Natural killer cell (primary cell): ENCODE results near the gene SH3D19. TPM values are rescaled to one million over a fixed set of nuclear protein-coding genes. Genes with fewer than 3 reads are reported as not detected.

Experiments used
- ATAC-seq, 3 donors: fragments of 150-1000 bp in 2 of 3; fragments of 200-7000 bp in 1 of 3; cut with Tn5 transposase; 1 replicate in 1 of 3; 2 replicates in 2 of 3; pipeline ENCODE4 v1.10.0; 2021; ENCODE audit warnings: mild to moderate bottlenecking in 2 of 3, moderate library complexity in 2 of 3
- DNase-seq, 2 donors: peaks; one replicate each; pipeline versions ENCODE4 v3.0.0 to v3.0.0-alpha.2; 2013 to 2021; ENCODE audit warnings: mixed read lengths in 1 of 2
- H3K27ac ChIP-seq: one replicate; pipeline ENCODE4 v1.5.1; 2013; ENCODE audit warnings: mild to moderate bottlenecking, low read length
- H3K27me3 ChIP-seq: one replicate; pipeline ENCODE4 v1.6.1; 2013; ENCODE audit warnings: low read length; ENCODE audit not compliant: control insufficient read depth, insufficient read depth
- H3K36me3 ChIP-seq: one replicate; pipeline ENCODE4 v1.6.1; 2013; ENCODE audit warnings: low read length; ENCODE audit not compliant: control insufficient read depth, insufficient read depth
- H3K4me1 ChIP-seq: one replicate; pipeline ENCODE4 v1.6.1; 2013; ENCODE audit warnings: low read length; ENCODE audit not compliant: control insufficient read depth, insufficient read depth
- H3K4me3 ChIP-seq: one replicate; pipeline ENCODE4 v1.5.1; 2013; ENCODE audit warnings: low read length
- H3K9me3 ChIP-seq: one replicate; pipeline ENCODE4 v1.6.1; 2013; ENCODE audit warnings: low read length; ENCODE audit not compliant: control insufficient read depth, insufficient read depth
- H3K27ac Mint-ChIP-seq, 2 donors: one replicate each; pipeline ENCODE4 v1.8.0; 2022; ENCODE audit warnings: mild to moderate bottlenecking in 2 of 2, mixed read lengths in 2 of 2, moderate library complexity in 1 of 2
- H3K27me3 Mint-ChIP-seq, 2 donors: one replicate each; pipeline ENCODE4 v1.8.0; 2022; ENCODE audit warnings: low read depth in 2 of 2, mixed read lengths in 2 of 2
- H3K36me3 Mint-ChIP-seq: one replicate; pipeline ENCODE4 v1.8.0; 2022; ENCODE audit warnings: mixed read lengths
- H3K4me1 Mint-ChIP-seq, 2 donors: one replicate each; pipeline ENCODE4 v1.8.0; 2022; ENCODE audit warnings: mixed read lengths in 2 of 2
- H3K4me3 Mint-ChIP-seq: one replicate; pipeline ENCODE4 v1.8.0; 2022; ENCODE audit warnings: mild to moderate bottlenecking, moderate library complexity, mixed read lengths
- H3K9me3 Mint-ChIP-seq, 2 donors: one replicate each; pipeline ENCODE4 v1.8.0; 2022; ENCODE audit warnings: mixed read lengths in 2 of 2
- CTCF ChIP-seq: fragments of 200-600 bp; IDR thresholded peaks from one replicate; pipeline ENCODE4 v1.8.0; 2022; ENCODE audit warnings: antibody characterized with exemption
- WGBS: methylation state at CpG from one replicate; pipeline ENCODE4 v1.1.7; 2013; ENCODE audit warnings: missing lambda C conversion rate; ENCODE audit not compliant: insufficient coverage; 5-methylcytosine and 5-hydroxymethylcytosine counted together
- intact Hi-C: fragments of 100-400 bp; cut with micrococcal nuclease; formaldehyde crosslinking; loops from one replicate; pipeline ENCODE4 v1.14.2; 2022
- total RNA-seq, 4 donors: library from RNA; stranded (reverse); fragments of 120-200 nt in 1 of 4; gene quantifications; one replicate each; pipeline versions ENCODE4 v1.2.3 to v1.2.4, GENCODE V29; 2013 to 2022

SH3D19 gene
- total RNA-seq, 3 donors from 2014 or later (not counting 1 experiment from before 2014, with no cell fraction given) = 0.13 TPM; not detected in 2

DNA sequence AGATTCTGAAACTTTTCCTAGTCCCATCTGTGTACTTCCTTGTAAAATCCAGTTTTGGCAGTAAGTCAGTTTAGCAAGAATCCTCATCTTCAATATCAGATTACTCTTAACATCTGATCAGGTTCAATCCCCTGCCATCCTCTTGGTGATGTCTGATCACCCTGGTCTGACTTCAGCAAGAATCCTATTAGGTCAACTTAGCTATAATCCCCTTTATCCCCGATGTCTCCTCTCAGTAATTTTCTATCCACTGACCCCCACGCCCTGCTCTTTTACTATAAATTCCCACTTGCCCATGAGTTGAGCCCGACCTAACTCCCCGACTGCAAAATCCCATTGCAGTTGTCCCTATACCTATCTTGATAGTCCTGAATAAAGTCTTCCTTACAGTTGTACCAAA lies 106.3 kb downstream of the SH3D19 start:
- intact Hi-C loops = no loop called here

DNA sequence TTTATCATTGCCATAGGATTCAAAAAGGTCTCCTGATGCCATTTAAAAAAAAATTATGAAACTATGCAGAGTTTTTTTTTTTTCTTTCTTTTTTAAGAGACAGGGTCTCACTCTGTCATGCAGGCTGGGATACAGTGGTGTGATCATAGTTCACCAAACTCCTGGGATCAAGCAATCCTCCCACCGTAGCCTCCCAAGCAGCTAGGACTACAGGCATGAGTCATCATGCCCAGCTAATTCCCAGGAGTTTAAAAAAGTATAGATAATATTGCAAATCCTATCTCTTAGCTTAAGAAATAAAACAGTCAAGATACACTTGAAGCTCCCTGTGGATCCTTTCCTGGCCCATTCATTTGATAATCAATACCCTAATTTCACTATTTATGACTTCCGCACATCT lies 107.1 kb downstream of the SH3D19 start:
- intact Hi-C loops = no loop called here
- Mint-ChIP-seq H3K27ac (no peak overlapping the region), H3K9me3 (no peaks in the 10 kb centered on the region), H3K4me3 (no peak overlapping the region), H3K4me1 (no peaks in the 10 kb centered on the region), H3K36me3 (no peaks in the 10 kb centered on the region), H3K27me3 (peaks cover 8 to 17% of the 10 kb centered on the region in 2 donors)
- DNase-seq = no peak
- no peak overlapping the region for H3K4me3 ChIP-seq
- no peaks in the 10 kb centered on the region for H3K27me3 ChIP-seq
- 92% methylated on average over 2 of the region's 2 CpGs for WGBS
- no peak for TF ChIP-seq CTCF
- no peak for ATAC-seq
- no peaks in the 10 kb centered on the region for H3K4me1 ChIP-seq
- H3K27ac ChIP-seq = no peak overlapping the region
- H3K36me3 ChIP-seq = no peaks in the 10 kb centered on the region
- no peaks in the 10 kb centered on the region for H3K9me3 ChIP-seq

More for the DNA sequence above, 106.3 kb downstream of the SH3D19 start:
- H3K27ac ChIP-seq = no peak overlapping the region
- DNase-seq (no peak), ATAC-seq (no peak)
- H3K9me3 Mint-ChIP-seq = no peaks in the 10 kb centered on the region
- no peaks in the 10 kb centered on the region for H3K27me3 ChIP-seq
- no peak for TF ChIP-seq CTCF
- H3K4me1 Mint-ChIP-seq = no peaks in the 10 kb centered on the region
- 87% methylated on average over 4 of the region's 4 CpGs for WGBS
- H3K4me3 Mint-ChIP-seq = no peak overlapping the region
- no peaks in the 10 kb centered on the region for H3K4me1 ChIP-seq
- H3K4me3 ChIP-seq = no peak overlapping the region
- no peaks in the 10 kb centered on the region for H3K9me3 ChIP-seq
- H3K27me3 Mint-ChIP-seq = peaks cover 13 to 23% of the 10 kb centered on the region in 2 donors
- H3K36me3 Mint-ChIP-seq = no peaks in the 10 kb centered on the region
- no peaks in the 10 kb centered on the region for H3K36me3 ChIP-seq
- no peak overlapping the region for H3K27ac Mint-ChIP-seq

DNA sequence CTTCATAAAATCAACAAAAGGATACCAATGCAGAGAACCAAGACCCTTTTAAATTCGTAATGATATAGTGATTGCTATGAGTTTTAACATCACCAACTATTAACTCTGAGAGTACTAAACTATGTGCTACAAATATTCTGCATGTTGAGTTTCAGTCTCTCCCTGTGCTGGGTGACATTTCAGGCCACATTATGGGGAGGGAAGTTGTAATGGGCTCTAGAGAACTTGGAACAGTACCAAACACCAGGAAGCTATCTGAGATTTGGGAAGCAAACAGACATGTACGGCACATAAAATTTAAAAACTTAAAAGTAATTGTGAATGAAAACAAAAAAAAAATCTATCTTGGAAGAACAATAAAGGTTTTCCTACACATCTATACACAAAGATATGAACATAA lies 108.1 kb downstream of the SH3D19 start:
- no peak for TF ChIP-seq CTCF
- WGBS = no CpG with 5 or more reads among the region's 2 CpGs
- H3K4me1 Mint-ChIP-seq = no peaks in the 10 kb centered on the region
- Histone ChIP-seq H3K27ac (no peak overlapping the region), H3K4me3 (no peak overlapping the region), H3K9me3 (no peaks in the 10 kb centered on the region), H3K27me3 (no peaks in the 10 kb centered on the region), H3K4me1 (no peaks in the 10 kb centered on the region), H3K36me3 (no peaks in the 10 kb centered on the region)
- no peaks in the 10 kb centered on the region for H3K36me3 Mint-ChIP-seq
- ATAC-seq (no peak), DNase-seq (no peak)
- H3K4me3 Mint-ChIP-seq = no peak overlapping the region
- H3K27ac Mint-ChIP-seq = no peak overlapping the region
- intact Hi-C loops = no loop called here
- H3K9me3 Mint-ChIP-seq = no peaks in the 10 kb centered on the region
- H3K27me3 Mint-ChIP-seq = peaks cover 3 to 12% of the 10 kb centered on the region in 2 donors

- 100% methylated on average over 1 of the region's 1 CpG for WGBS
- H3K4me3 ChIP-seq = no peak overlapping the region
- H3K9me3 ChIP-seq = no peaks in the 10 kb centered on the region
- no peaks in the 10 kb centered on the region for H3K36me3 Mint-ChIP-seq
- intact Hi-C loops = no loop called here
- H3K36me3 ChIP-seq = no peaks in the 10 kb centered on the region
- H3K27ac Mint-ChIP-seq = no peak overlapping the region
- no peak for TF ChIP-seq CTCF
- H3K9me3 Mint-ChIP-seq = no peaks in the 10 kb centered on the region
- H3K4me3 Mint-ChIP-seq = no peak overlapping the region
- H3K27ac ChIP-seq = no peak overlapping the region
- ATAC-seq (no peak), DNase-seq (no peak)
- no peaks in the 10 kb centered on the region for H3K4me1 ChIP-seq
- peaks cover 3 to 10% of the 10 kb centered on the region in 2 donors for H3K27me3 Mint-ChIP-seq
- no peaks in the 10 kb centered on the region for H3K27me3 ChIP-seq
- no peaks in the 10 kb centered on the region for H3K4me1 Mint-ChIP-seq
Measured at GRCh38 chr4:151215295-151215694, 110.1 kb downstream of the SH3D19 start.
